Smooth muscle cell (in vitro differentiated cells): ENCODE results near the gene KRT33A. TPM values are rescaled to one million over a fixed set of nuclear protein-coding genes. Genes with fewer than 3 reads are reported as not detected.

Experiments used
- DNase-seq: peaks from one replicate; lab custom pipeline; 2025; ENCODE audit not compliant: unreplicated experiment; lab: John Stamatoyannopoulos, UW
- H2AFZ ChIP-seq: fragments of 200-600 bp; sonication (generic); 2 replicates; pipeline ENCODE4 v1.6.0; 2016; ENCODE audit warnings: antibody characterized with exemption, low read depth, mild to moderate bottlenecking
- H3F3A ChIP-seq: fragments of 200-600 bp; sonication (generic); 2 replicates; pipeline ENCODE4 v1.6.0; 2017; ENCODE audit warnings: antibody characterized with exemption, low read depth
- H3K27ac ChIP-seq: fragments of 200-600 bp; sonication (generic); 2 replicates; pipeline ENCODE4 v1.5.1; 2016; ENCODE audit warnings: low read depth, mild to moderate bottlenecking
- H3K27me3 ChIP-seq: fragments of 200-600 bp; sonication (generic); 2 replicates; pipeline ENCODE4 v1.6.1; 2016; ENCODE audit warnings: low read depth, mild to moderate bottlenecking
- H3K36me3 ChIP-seq: fragments of 200-600 bp; sonication (generic); 2 replicates; pipeline ENCODE4 v1.5.1; 2016; ENCODE audit warnings: low read depth
- H3K4me1 ChIP-seq: fragments of 200-600 bp; sonication (generic); 2 replicates; pipeline ENCODE4 v1.5.1; 2016; ENCODE audit warnings: low read depth
- H3K4me2 ChIP-seq: fragments of 200-600 bp; sonication (generic); 2 replicates; pipeline ENCODE4 v1.6.0; 2016; ENCODE audit warnings: mild to moderate bottlenecking
- H3K4me3 ChIP-seq: fragments of 200-600 bp; sonication (generic); 2 replicates; pipeline ENCODE4 v1.5.1; 2016; ENCODE audit warnings: mild to moderate bottlenecking
- H3K79me2 ChIP-seq: fragments of 200-600 bp; sonication (generic); 2 replicates; pipeline ENCODE4 v1.6.0; 2016; ENCODE audit warnings: low read depth, mild to moderate bottlenecking
- H3K9ac ChIP-seq: fragments of 200-600 bp; sonication (generic); 2 replicates; pipeline ENCODE4 v1.6.0; 2016; ENCODE audit warnings: low read depth
- H3K9me3 ChIP-seq: fragments of 200-600 bp; sonication (generic); replicated peaks from 2 replicates; pipeline ENCODE4 v1.5.1; 2016; ENCODE audit warnings: low read depth
- H4K20me1 ChIP-seq: fragments of 200-600 bp; sonication (generic); 2 replicates; pipeline ENCODE4 v1.6.0; 2016; ENCODE audit warnings: low read depth
- WGBS: methylation state at CpG from one replicate; pipeline ENCODE4 v1.1.7; 2016; ENCODE audit warnings: low lambda C conversion rate; 5-methylcytosine and 5-hydroxymethylcytosine counted together
- polyA plus RNA-seq: library from polyadenylated mRNA; unstranded; fragments of >200 nt; fragmentation: Nextera tagmentation; extraction: Ambion mirVana; gene quantifications from 2 replicates; pipeline ENCODE4 v1.2.1, GENCODE V29; 2016
- total RNA-seq: library from RNA; depleted of rRNA; stranded (reverse); fragments of >200 nt; gene quantifications from 2 replicates; pipeline ENCODE4 v1.2.3, GENCODE V29; 2014
- TF ChIP-seq, protein P1 (sequence below): fragments of 200-600 bp; sonication (generic); IDR thresholded peaks from 2 replicates; pipeline ENCODE4 v1.5.1; 2017; ENCODE audit warnings: borderline replicate concordance, mild to moderate bottlenecking, antibody characterized with exemption; ENCODE audit not compliant: insufficient read depth, poor library complexity, severe bottlenecking

KRT33A gene
- total and polyA plus RNA-seq, 2 experiments from 2014 or later, result 0.09 TPM; not detected in 1

- TF ChIP-seq, protein P1, sequence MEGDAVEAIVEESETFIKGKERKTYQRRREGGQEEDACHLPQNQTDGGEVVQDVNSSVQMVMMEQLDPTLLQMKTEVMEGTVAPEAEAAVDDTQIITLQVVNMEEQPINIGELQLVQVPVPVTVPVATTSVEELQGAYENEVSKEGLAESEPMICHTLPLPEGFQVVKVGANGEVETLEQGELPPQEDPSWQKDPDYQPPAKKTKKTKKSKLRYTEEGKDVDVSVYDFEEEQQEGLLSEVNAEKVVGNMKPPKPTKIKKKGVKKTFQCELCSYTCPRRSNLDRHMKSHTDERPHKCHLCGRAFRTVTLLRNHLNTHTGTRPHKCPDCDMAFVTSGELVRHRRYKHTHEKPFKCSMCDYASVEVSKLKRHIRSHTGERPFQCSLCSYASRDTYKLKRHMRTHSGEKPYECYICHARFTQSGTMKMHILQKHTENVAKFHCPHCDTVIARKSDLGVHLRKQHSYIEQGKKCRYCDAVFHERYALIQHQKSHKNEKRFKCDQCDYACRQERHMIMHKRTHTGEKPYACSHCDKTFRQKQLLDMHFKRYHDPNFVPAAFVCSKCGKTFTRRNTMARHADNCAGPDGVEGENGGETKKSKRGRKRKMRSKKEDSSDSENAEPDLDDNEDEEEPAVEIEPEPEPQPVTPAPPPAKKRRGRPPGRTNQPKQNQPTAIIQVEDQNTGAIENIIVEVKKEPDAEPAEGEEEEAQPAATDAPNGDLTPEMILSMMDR, result no peak
- H4K20me1 ChIP-seq, result no peaks in the 10 kb centered on the region
- H3K9ac ChIP-seq, result no peak overlapping the region
- no peaks in the 10 kb centered on the region for H3K9me3 ChIP-seq
- no peaks in the 10 kb centered on the region for H3K27me3 ChIP-seq
- no peaks in the 10 kb centered on the region for H3K79me2 ChIP-seq
- no peak overlapping the region for H3K4me3 ChIP-seq
- no peaks in the 10 kb centered on the region for H3K36me3 ChIP-seq
- no peak for DNase-seq
- WGBS, result 82% methylated on average over 5 of the region's 6 CpGs
- no peak overlapping the region for H2AFZ ChIP-seq
- H3K4me1 ChIP-seq, result no peaks in the 10 kb centered on the region
- H3F3A ChIP-seq, result no peaks in the 10 kb centered on the region
- H3K4me2 ChIP-seq, result no peak overlapping the region
- no peak overlapping the region for H3K27ac ChIP-seq
These were observed 16.0 kb downstream of the KRT33A start for GRCh38 chr17:41334385-41335305.

DNA sequence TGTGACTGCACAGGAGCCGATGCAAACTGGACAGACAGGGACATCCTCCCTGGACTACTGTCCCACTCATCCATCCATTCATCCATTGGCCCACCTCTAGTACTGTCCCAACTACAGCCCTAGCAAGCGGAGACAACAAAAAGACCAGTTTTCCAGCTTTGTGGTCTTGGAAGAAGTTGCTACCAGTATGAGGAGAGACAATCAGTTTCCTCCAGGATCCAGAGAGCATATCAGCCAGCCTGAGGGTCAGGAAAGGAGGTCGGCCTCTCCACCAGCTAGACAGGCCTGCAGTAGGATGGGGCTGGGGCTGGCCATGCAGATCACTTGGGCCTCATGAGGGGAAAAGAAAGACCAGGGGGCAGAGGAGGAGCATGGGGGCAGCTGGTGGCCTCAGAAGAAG lies 16.8 kb downstream of the KRT33A start:
- 95% methylated on average over 3 of the region's 3 CpGs for WGBS
- H3K36me3 ChIP-seq, result no peaks in the 10 kb centered on the region

DNA sequence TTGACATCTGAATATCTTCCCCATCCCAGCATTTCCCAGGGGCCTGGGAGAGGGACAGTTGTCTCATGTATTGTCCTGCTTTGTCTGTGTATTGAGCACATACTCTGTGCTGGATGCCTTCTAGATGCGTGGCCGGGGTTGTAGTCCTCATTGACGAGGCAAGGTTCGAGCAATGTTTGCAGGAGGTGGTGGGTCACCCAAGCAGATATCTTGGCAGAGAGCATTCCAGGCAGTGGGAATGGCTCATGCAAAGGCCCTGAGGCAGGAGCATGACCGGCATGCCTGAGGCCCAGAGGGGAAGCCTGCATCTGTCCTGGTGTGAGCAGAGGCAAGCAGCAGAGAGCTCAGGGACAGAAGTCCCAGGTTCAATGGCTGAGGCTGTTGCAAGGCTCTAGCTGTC lies 17.5 kb downstream of the KRT33A start:
- H3K27me3 ChIP-seq, result no peaks in the 10 kb centered on the region
- H3K4me3 ChIP-seq, result no peak overlapping the region
- no peaks in the 10 kb centered on the region for H3K36me3 ChIP-seq
- no peak overlapping the region for H3K9ac ChIP-seq
- TF ChIP-seq, protein P1, result no peak
- no peaks in the 10 kb centered on the region for H4K20me1 ChIP-seq
- H3K4me2 ChIP-seq, result no peak overlapping the region
- H2AFZ ChIP-seq, result no peak overlapping the region
- no peaks in the 10 kb centered on the region for H3K79me2 ChIP-seq
- H3K27ac ChIP-seq, result no peak overlapping the region
- DNase-seq, result no peak
- 93% methylated on average over 5 of the region's 5 CpGs for WGBS
- H3K9me3 ChIP-seq, result no peaks in the 10 kb centered on the region
- H3F3A ChIP-seq, result no peaks in the 10 kb centered on the region
- no peaks in the 10 kb centered on the region for H3K4me1 ChIP-seq

More for the DNA sequence above, 16.8 kb downstream of the KRT33A start:
- Histone ChIP-seq H3K9me3 (no peaks in the 10 kb centered on the region), H3K9ac (no peak overlapping the region), H3K4me3 (no peak overlapping the region), H3F3A (no peaks in the 10 kb centered on the region), H3K4me2 (no peak overlapping the region), H3K27me3 (no peaks in the 10 kb centered on the region), H2AFZ (no peak overlapping the region), H4K20me1 (no peaks in the 10 kb centered on the region), H3K79me2 (no peaks in the 10 kb centered on the region), H3K27ac (no peak overlapping the region), H3K4me1 (no peaks in the 10 kb centered on the region)
- TF ChIP-seq, protein P1, result no peak
- DNase-seq, result no peak
